ENCODE results near the gene DMP1.

DMP1 gene

GRCh38 chr4:87704001-87704400 is 53.9 kb downstream of the DMP1 start:
- no peak overlapping the region for H3K4me3 ChIP-seq (ENCODE audit: low read depth, low read length)
- TF ChIP-seq CTCF (IDR thresholded peaks at IDR 0.05; ENCODE audit: low read depth, low read length): no peak

- no peak for TF ChIP-seq CTCF (IDR thresholded peaks at IDR 0.05; ENCODE audit: low read depth, low read length)
- no peak overlapping the region for H3K4me3 ChIP-seq (ENCODE audit: low read depth, low read length)
Observed at GRCh38 chr4:87707279-87707918, 57.3 kb downstream of the DMP1 start.
